GM13977 (cell line): ENCODE data around the gene SEMA3D.

Source experiments
- DNase-seq: peaks from one replicate; pipeline ENCODE4 v3.0.0; 2012; ENCODE audit warnings: low spot score
- in situ Hi-C: fragments of 300-500 bp; cut with MboI; formaldehyde crosslinking; loops from one replicate; pipeline ENCODE4 v1.12.0; 2022; ENCODE audit warnings: low sequenced_read_pairs, low pct_unique_long_range_greater_than_20kb, mixed read lengths, inconsistent platforms; ENCODE audit not compliant: unreplicated experiment
- TF ChIP-seq, protein P1 (sequence below): IDR thresholded peaks from 2 replicates; pipeline ENCODE4 v1.5.1; 2012; ENCODE audit warnings: mild to moderate bottlenecking, control low read depth; ENCODE audit not compliant: insufficient read depth; ENCODE audit errors: extremely low read depth, missing control alignments

Gene SEMA3D

DNA sequence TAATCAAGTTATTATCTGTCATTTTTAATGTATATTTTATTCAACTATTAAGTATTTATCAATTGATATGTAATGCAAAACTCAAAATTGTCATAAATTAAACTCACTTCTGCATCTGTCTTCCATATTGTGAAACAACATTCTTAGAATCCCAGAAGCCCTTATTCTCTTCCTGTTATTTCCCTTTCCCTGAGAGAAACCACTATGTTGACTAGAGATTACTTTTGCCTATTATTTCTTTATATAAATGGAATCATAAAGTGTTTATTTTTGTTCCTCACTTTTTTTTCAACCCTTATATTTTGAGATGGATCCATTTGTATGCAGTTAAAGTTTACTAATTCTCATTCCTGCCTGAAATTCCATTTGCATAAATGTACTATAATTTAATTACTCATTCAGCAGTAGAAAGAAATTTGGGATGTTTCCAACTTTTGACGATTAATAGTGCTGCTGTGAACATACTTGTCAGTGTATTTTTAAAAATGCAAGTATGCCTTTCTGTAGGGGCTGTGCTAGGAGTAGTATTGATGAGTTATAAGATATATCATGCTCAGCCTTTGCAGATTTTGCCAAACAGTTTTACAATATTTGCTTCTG, 211.2 kb downstream of the SEMA3D start:
- TF ChIP-seq, protein P1, sequence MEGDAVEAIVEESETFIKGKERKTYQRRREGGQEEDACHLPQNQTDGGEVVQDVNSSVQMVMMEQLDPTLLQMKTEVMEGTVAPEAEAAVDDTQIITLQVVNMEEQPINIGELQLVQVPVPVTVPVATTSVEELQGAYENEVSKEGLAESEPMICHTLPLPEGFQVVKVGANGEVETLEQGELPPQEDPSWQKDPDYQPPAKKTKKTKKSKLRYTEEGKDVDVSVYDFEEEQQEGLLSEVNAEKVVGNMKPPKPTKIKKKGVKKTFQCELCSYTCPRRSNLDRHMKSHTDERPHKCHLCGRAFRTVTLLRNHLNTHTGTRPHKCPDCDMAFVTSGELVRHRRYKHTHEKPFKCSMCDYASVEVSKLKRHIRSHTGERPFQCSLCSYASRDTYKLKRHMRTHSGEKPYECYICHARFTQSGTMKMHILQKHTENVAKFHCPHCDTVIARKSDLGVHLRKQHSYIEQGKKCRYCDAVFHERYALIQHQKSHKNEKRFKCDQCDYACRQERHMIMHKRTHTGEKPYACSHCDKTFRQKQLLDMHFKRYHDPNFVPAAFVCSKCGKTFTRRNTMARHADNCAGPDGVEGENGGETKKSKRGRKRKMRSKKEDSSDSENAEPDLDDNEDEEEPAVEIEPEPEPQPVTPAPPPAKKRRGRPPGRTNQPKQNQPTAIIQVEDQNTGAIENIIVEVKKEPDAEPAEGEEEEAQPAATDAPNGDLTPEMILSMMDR, result no peak
- in situ Hi-C loops, result no loop called here
- no peak for DNase-seq

DNA sequence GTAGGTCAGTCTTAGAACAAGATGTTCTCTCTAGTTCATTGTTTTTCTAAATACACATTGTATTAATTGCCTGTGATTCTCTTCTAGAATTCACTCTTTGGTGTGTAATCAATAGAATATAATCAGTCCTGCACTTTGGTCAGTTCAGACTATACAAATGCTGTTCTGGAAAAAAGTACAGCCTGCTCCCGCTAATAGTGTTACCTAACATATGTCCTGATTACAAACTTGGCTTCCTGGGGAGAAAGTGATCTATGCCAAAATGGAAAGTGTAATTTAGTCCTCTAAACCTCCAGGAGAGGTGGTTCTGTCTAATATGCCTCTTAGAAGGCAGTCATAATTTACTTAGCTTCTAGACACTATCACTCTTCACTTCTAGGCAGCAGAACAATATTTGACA, 215.5 kb downstream of the SEMA3D start:
- in situ Hi-C loops, result no loop called here
- TF ChIP-seq, protein P1, result no peak
- DNase-seq, result no peak

DNA sequence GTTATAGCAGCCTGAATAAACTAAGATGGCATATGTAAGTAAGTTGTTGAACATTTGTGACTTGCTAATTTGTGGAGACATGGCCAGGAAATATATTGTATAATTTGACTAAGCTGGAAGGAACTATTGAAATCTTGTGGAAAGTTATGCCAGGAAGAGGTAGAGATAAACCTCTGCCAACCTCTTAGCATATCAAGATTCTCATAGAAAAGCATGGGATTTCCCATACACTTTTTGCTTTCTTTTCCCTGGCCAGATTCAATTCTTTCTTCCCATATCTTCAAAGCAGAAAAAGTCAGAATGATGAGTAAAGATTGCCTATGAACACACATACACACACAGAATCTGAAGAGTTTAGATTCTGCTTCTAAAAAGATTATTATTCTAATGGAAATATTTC, 216.2 kb downstream of the SEMA3D start:
- no peak for DNase-seq
- TF ChIP-seq, protein P1, result no peak
- in situ Hi-C loops, result no loop called here

DNA sequence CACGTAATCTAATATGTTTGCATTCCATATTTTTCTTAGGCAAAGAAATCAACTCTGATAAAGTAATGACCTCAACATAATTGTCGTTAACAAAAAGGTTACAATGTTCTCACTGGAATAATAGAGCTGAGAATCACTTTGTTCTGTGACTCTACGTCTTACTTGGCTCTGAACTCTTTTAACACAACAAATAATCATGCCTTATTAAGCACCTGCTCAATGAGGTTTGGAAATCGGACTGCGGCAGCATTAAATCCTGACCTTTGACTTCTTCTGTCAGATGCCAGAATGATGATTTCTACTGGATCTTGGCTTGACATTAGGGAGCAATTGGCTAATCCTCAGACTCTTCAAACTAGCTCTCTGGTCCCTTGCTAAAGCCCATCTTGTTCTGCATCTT, 233.6 kb downstream of the SEMA3D start:
- in situ Hi-C loops, result no loop called here
- TF ChIP-seq, protein P1, result no peak
- DNase-seq, result no peak

DNA sequence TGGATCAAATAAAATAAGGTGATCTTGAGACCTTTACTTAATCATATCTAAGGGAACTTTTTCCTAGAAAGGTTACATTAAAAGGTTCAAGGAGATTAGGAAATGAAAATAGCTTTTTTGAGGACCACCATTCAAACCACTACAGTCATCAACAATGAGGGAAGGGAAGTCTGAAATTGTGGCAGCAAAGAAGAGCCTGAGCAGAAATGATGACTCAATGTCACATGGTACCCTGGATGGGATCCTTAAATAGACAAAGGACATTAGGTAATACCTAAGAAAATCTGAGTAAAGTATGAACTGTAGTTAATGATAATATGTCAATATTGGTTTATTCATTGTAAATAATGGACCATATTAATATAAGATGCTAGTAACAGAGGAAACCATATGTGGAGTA, 236.0 kb downstream of the SEMA3D start:
- DNase-seq, result no peak
- in situ Hi-C loops, result no loop called here
- TF ChIP-seq, protein P1, result no peak

DNA sequence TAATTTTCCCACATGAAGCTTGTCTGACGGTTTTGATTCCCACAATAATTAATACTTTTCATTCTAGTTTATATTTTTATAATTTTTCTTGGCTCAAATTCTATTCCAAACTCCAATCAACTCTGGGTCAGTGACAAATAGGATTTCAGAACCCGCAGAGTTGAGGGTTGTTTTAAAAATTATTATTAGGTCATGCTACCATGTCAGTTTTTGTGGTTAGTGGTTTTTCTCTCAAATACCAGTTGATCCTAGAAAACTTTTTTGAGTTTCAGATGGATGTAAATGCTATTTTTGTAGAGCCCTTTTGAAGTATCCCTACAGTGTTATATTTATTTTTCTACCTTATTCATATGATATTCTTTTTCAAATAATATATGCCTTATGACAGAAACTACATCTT, 237.4 kb downstream of the SEMA3D start:
- in situ Hi-C loops, result no loop called here
- no peak for DNase-seq
- TF ChIP-seq, protein P1, result no peak

DNA sequence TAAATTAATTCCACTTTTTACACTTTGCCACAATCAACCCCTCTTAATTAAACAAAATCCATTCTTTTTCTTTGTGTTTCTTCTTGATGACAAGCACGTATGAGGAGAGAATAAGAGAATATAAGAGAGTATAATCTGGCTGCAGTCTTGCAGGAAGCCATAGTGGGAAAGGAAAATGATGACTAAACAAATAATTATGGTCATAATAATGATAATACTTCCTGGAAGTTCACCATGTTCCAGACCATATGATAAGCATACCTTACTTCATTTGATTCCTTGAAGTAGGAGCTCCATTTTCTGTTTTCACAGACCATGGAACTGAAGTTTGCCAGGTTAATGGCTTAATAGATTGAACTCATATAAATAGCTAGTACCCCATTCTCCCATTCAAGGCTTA, 237.8 kb downstream of the SEMA3D start:
- in situ Hi-C loops, result no loop called here

More for the DNA sequence above, 237.8 kb downstream of the SEMA3D start:
- TF ChIP-seq, protein P1, result no peak
- DNase-seq, result no peak
